GM06990 (cell line): Measurements from ENCODE around the gene DISC1.
"Not testable (repeated sequence)": the region's sequence is repeated elsewhere in the genome, so short reads cannot be mapped to it uniquely, and the experiment has no call there.

Experiments
- DNase-seq: peaks from one replicate; pipeline ENCODE4 v3.0.0-alpha.2; 2011; ENCODE audit not compliant: insufficient read length; ENCODE audit errors: extremely low read depth
- H3K27me3 ChIP-seq: replicated peaks from 2 replicates; pipeline ENCODE4 v1.6.0; 2011; ENCODE audit warnings: low read length; ENCODE audit not compliant: control insufficient read depth, insufficient read depth
- H3K36me3 ChIP-seq: 2 replicates; pipeline ENCODE4 v1.5.1; 2011; ENCODE audit warnings: low read length; ENCODE audit not compliant: control insufficient read depth, insufficient read depth
- H3K4me3 ChIP-seq: replicated peaks from 2 replicates; pipeline ENCODE4 v1.5.1; 2011; ENCODE audit warnings: low read depth, mild to moderate bottlenecking, control low read depth, low read length
- TF ChIP-seq, protein P1 (sequence below): IDR thresholded peaks from 2 replicates; pipeline ENCODE4 v1.5.1; 2011; ENCODE audit warnings: low read length, control low read depth, mild to moderate bottlenecking, inconsistent platforms; ENCODE audit not compliant: insufficient read depth, poor library complexity, severe bottlenecking

Gene DISC1

DNA sequence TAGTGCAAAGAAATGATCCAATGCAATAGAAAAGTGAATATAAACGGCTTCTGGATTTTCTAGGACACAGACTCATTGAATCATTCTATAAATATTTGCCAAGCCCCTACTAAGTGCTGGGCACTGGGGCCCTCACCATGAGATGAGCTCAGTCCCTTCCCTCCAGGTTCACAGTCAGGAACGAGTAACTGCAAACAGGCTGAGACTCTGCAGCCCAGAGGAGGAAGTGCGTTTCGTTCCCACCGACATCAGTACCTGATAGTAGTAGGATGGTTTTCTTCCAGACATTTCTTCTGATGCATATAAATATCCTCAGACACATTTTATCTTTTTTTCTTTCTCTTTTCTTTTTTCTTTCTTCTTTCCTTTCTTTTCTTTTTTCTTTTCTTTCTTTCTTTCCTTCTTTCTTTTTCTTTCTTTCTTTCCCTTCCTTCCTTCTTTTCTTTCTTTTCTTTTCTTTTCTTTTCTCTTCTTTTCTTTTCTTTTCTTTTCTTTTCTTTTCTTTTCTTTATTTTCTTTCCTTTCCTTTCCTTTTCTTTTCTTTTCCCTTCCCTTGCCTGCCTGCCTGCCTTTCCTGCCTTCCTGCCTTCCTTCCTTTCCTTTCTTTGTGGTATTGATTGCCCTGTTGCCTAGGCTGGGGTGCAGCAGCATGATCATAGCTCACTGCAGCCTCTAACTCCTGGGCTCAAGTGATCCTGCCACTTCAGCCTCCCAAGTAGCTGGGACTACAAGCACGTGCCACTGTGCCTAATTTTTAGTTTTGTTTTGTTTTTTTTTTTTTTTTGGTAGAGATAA lies 135.4 kb downstream of the DISC1 start:
- H3K4me3 ChIP-seq: no peak overlapping the region
- TF ChIP-seq, protein P1, sequence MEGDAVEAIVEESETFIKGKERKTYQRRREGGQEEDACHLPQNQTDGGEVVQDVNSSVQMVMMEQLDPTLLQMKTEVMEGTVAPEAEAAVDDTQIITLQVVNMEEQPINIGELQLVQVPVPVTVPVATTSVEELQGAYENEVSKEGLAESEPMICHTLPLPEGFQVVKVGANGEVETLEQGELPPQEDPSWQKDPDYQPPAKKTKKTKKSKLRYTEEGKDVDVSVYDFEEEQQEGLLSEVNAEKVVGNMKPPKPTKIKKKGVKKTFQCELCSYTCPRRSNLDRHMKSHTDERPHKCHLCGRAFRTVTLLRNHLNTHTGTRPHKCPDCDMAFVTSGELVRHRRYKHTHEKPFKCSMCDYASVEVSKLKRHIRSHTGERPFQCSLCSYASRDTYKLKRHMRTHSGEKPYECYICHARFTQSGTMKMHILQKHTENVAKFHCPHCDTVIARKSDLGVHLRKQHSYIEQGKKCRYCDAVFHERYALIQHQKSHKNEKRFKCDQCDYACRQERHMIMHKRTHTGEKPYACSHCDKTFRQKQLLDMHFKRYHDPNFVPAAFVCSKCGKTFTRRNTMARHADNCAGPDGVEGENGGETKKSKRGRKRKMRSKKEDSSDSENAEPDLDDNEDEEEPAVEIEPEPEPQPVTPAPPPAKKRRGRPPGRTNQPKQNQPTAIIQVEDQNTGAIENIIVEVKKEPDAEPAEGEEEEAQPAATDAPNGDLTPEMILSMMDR: no peak
- no peaks in the 10 kb centered on the region for H3K27me3 ChIP-seq
- H3K36me3 ChIP-seq: no peaks in the 10 kb centered on the region
- DNase-seq: no peak

DNA sequence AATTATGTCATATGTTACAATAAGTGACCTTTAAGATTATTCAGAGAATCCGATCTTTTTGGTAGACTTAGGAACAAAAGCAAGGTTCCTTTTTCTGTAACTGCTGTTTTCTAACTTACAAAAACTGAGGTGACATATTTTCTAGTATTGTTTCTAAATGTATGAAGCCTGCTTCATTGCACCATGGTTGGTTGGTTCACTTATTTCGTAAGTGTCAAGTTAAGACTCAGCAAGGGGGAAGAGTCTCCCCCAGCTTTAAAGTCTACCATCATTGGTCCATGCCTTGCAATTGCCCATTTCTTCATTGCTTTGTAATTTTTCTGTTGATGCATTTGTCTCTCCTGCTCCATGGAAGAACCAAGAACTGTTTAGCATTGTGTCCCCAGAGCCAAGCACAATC lies 136.9 kb downstream of the DISC1 start:
- DNase-seq: no peak
- no peaks in the 10 kb centered on the region for H3K36me3 ChIP-seq
- no peaks in the 10 kb centered on the region; the same call in 1 of the 2 replicates for H3K27me3 ChIP-seq
- H3K4me3 ChIP-seq: no peak overlapping the region
- TF ChIP-seq, protein P1: no peak

DNA sequence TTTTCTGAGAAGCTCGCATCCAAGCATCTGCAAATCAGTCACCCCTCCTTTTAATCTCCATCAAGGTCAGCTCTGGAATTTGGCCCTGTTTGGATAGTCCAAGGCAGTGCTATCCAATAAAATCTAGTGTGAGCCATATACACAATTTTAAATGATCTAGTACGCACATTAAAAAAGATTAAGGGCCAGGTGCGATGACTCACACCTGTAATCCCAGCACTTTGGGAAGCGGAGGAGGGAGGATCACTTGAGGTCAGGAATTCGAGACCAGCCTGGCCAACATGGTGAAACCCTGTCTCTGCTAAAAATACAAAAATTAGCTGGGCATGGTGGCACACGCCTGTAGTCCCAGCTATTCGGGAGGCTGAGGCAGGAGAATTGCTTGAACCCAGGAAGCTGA lies 139.2 kb downstream of the DISC1 start:
- not testable (repeated sequence) for H3K27me3 ChIP-seq, DNase-seq, H3K4me3 ChIP-seq, H3K36me3 ChIP-seq

DNA sequence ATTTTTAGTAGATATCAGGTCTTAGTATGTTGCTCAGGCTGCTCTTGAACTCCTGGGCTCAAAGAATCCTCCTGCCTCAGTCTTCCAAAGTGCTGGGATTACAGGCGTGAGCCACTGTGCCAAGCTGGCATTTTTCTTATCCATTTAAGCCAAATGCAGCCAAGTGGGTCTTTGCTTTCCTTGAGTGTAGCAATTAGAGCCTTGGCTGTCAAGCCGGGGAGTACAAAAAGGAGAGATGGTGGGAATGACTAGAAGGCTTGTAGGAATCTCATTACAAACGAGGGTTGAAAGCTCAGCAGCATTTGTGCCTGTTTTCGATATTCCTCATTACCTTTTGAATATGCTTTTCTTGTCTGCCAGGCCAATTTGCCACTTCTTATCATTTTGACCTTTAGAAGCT lies 140.9 kb downstream of the DISC1 start:
- H3K36me3 ChIP-seq: no peaks in the 10 kb centered on the region
- no peak overlapping the region for H3K4me3 ChIP-seq
- no peaks in the 10 kb centered on the region; the same call in 1 of the 2 replicates for H3K27me3 ChIP-seq
- DNase-seq: no peak
- TF ChIP-seq, protein P1: no peak

DNA sequence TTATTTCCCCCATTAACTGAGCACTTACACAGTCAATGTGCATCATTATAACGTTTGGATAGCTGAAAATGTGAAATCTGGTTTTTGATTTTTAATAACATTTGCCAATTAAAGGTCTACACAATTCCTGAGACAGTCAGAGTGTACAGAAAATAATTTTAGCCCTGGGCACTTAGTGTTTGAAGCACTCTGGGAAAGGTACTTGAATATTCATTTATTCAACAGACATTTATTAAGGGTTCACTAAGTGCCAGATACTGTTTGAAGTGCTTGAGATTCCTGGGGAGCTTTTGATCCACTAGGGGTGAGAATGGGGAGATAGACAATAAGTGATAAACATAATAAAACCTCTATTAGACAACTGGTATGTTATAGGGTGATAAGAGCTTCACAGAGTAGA lies 141.8 kb downstream of the DISC1 start:
- Histone ChIP-seq H3K4me3 (no peak overlapping the region), H3K36me3 (no peaks in the 10 kb centered on the region), H3K27me3 (no peaks in the 10 kb centered on the region; the same call in 1 of the 2 replicates)
- TF ChIP-seq, protein P1: no peak
- DNase-seq: no peak

DNA sequence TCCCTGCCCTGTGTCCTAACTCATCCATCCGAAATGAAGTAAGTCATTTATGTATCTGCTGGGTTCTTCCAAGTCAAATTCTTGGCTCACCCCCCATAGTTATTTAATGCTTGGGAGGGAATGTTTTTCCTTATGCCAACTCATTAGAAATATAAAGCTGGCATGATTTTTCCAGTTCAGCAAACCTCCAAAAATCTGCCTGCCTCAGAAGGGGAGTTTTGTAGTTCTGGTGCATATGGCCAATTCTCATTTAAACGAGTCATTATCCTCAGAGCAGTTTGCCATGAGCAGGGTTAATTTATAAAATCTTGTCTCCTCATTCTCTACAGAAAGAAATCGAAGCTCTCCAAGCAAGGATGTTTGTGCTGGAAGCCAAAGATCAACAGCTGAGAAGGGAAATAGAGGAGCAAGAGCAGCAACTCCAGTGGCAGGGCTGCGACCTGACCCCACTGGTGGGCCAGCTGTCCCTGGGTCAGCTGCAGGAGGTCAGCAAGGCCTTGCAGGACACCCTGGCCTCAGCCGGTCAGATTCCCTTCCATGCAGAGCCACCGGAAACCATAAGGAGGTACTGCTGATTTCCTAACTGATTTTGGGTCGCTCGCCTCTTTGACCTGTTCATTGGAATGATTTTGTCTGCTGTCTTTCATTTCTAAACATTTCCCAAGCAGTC lies 144.1 kb downstream of the DISC1 start:
- no peak for DNase-seq
- no peak overlapping the region for H3K4me3 ChIP-seq
- no peaks in the 10 kb centered on the region; the same call in 1 of the 2 replicates for H3K27me3 ChIP-seq
- TF ChIP-seq, protein P1: no peak
- H3K36me3 ChIP-seq: no peaks in the 10 kb centered on the region
